Urinary bladder (tissue), 4 donors: ENCODE results near the gene YTHDF1. TPM values are rescaled to one million over a fixed set of nuclear protein-coding genes. Genes with fewer than 3 reads are reported as not detected.

ENCODE experiments used
- DNase-seq: peaks from one replicate; pipeline ENCODE4 v3.0.0-alpha.2; 2015; ENCODE audit errors: extremely low spot score
- H3K27ac ChIP-seq: one replicate; pipeline ENCODE4 v1.5.1; 2013; ENCODE audit warnings: low read depth, mild to moderate bottlenecking, moderate library complexity
- H3K36me3 ChIP-seq: one replicate; pipeline ENCODE4 v1.6.1; 2013; ENCODE audit warnings: mild to moderate bottlenecking, moderate library complexity; ENCODE audit not compliant: insufficient read depth
- H3K4me1 ChIP-seq: one replicate; pipeline ENCODE4 v1.6.1; 2013; ENCODE audit warnings: mild to moderate bottlenecking, moderate library complexity; ENCODE audit not compliant: insufficient read depth
- H3K4me3 ChIP-seq: one replicate; pipeline ENCODE4 v1.5.1; 2013; ENCODE audit warnings: low read depth, low read length
- WGBS: extraction: QIAGEN DNeasy Blood & Tissue Kit; methylation state at CpG from one replicate; pipeline ENCODE4 v1.1.7; 2013; 5-methylcytosine and 5-hydroxymethylcytosine counted together
- polyA plus RNA-seq: library from polyadenylated mRNA; stranded (reverse); fragments of 200-250 nt; gene quantifications from one replicate; pipeline ENCODE4 v1.2.3, GENCODE V29; 2013
- total RNA-seq: library from RNA; depleted of rRNA; stranded (reverse); fragments of >200 nt; gene quantifications from one replicate; pipeline ENCODE4 v1.2.3, GENCODE V29; 2014
- donor health status: healthy with polysubstance abuse.
- donor health status: healthy.

The YTHDF1 gene
- total and polyA plus RNA-seq, 2 donors = 16.7 to 24.0 TPM

GRCh38 chr20:63177134-63177784 lies 38.7 kb downstream of the YTHDF1 start:
- H3K36me3 ChIP-seq = no peaks in the 10 kb centered on the region
- H3K4me3 ChIP-seq = peak overlapping the region; percentile 10
- H3K27ac ChIP-seq = no peak overlapping the region
- 2% methylated on average over 91 of the region's 96 CpGs for WGBS
- H3K4me1 ChIP-seq = peaks cover 7% of the 10 kb centered on the region
- no peak for DNase-seq

- H3K4me3 ChIP-seq = no peak overlapping the region
- peaks cover 7% of the 10 kb centered on the region for H3K4me1 ChIP-seq
- 5% methylated on average over 49 of the region's 49 CpGs for WGBS
Measured at GRCh38 chr20:63176427-63177133, 39.4 kb downstream of the YTHDF1 start.

GRCh38 chr20:63176034-63176426 lies 39.9 kb downstream of the YTHDF1 start:
- H3K36me3 ChIP-seq = no peaks in the 10 kb centered on the region
- no peak overlapping the region for H3K27ac ChIP-seq
- 4% methylated on average over 15 of the region's 15 CpGs for WGBS
- peaks cover 7% of the 10 kb centered on the region for H3K4me1 ChIP-seq
- DNase-seq = no peak
- no peak overlapping the region for H3K4me3 ChIP-seq

More at GRCh38 chr20:63176427-63177133, 39.4 kb downstream of the YTHDF1 start:
- H3K36me3 ChIP-seq = no peaks in the 10 kb centered on the region
- H3K27ac ChIP-seq = no peak overlapping the region
- DNase-seq = no peak

GRCh38 chr20:63175038-63175895 lies 40.7 kb downstream of the YTHDF1 start:
- DNase-seq = no peak
- WGBS = 3% methylated on average over 77 of the region's 77 CpGs

GRCh38 chr20:63174309-63175037 lies 41.5 kb downstream of the YTHDF1 start:
- WGBS = 11% methylated on average over 15 of the region's 16 CpGs
- H3K4me3 ChIP-seq = no peak overlapping the region

More at GRCh38 chr20:63175038-63175895, 40.7 kb downstream of the YTHDF1 start:
- no peak overlapping the region for H3K4me3 ChIP-seq
- H3K4me1 ChIP-seq = peaks cover 7% of the 10 kb centered on the region
- no peak overlapping the region for H3K27ac ChIP-seq
- no peaks in the 10 kb centered on the region for H3K36me3 ChIP-seq

GRCh38 chr20:63173552-63174191 lies 42.3 kb downstream of the YTHDF1 start:
- H3K36me3 ChIP-seq = no peaks in the 10 kb centered on the region
- H3K4me3 ChIP-seq = no peak overlapping the region
- H3K27ac ChIP-seq = no peak overlapping the region
- peaks cover 4% of the 10 kb centered on the region for H3K4me1 ChIP-seq
- WGBS = 34% methylated on average over 22 of the region's 22 CpGs
- no peak for DNase-seq

More at GRCh38 chr20:63174309-63175037, 41.5 kb downstream of the YTHDF1 start:
- H3K36me3 ChIP-seq = no peaks in the 10 kb centered on the region
- H3K27ac ChIP-seq = no peak overlapping the region
- no peak for DNase-seq
- H3K4me1 ChIP-seq = peaks cover 7% of the 10 kb centered on the region

GRCh38 chr20:63172726-63173125 lies 43.2 kb downstream of the YTHDF1 start:
- 43% methylated on average over 8 of the region's 8 CpGs for WGBS
- no peak overlapping the region for H3K4me3 ChIP-seq
- H3K4me1 ChIP-seq = peaks cover 4% of the 10 kb centered on the region
- DNase-seq = no peak
- no peaks in the 10 kb centered on the region for H3K36me3 ChIP-seq
- no peak overlapping the region for H3K27ac ChIP-seq

GRCh38 chr20:63171991-63172390 lies 43.9 kb downstream of the YTHDF1 start:
- Histone ChIP-seq H3K36me3 (no peaks in the 10 kb centered on the region), H3K4me1 (peaks cover 1% of the 10 kb centered on the region), H3K27ac (no peak overlapping the region), H3K4me3 (no peak overlapping the region)
- 80% methylated on average over 5 of the region's 5 CpGs for WGBS
- DNase-seq = no peak

- Histone ChIP-seq H3K4me1 (no peaks in the 10 kb centered on the region), H3K4me3 (no peak overlapping the region), H3K27ac (no peak overlapping the region), H3K36me3 (no peaks in the 10 kb centered on the region)
- DNase-seq = no peak
- 33% methylated on average over 6 of the region's 6 CpGs for WGBS
Measured at GRCh38 chr20:63169681-63170080, 46.2 kb downstream of the YTHDF1 start.

- no peaks in the 10 kb centered on the region for H3K4me1 ChIP-seq
- H3K4me3 ChIP-seq = no peak overlapping the region
- no peak overlapping the region for H3K27ac ChIP-seq
- H3K36me3 ChIP-seq = no peaks in the 10 kb centered on the region
- no peak for DNase-seq
- WGBS = 71% methylated on average over 12 of the region's 12 CpGs
Measured at GRCh38 chr20:63168861-63169260, 47.1 kb downstream of the YTHDF1 start.

GRCh38 chr20:63167918-63168520 lies 47.9 kb downstream of the YTHDF1 start:
- DNase-seq = no peak
- no peaks in the 10 kb centered on the region for H3K36me3 ChIP-seq
- H3K27ac ChIP-seq = no peak overlapping the region
- no peaks in the 10 kb centered on the region for H3K4me1 ChIP-seq
- no peak overlapping the region for H3K4me3 ChIP-seq
- 77% methylated on average over 23 of the region's 23 CpGs for WGBS

GRCh38 chr20:63167026-63167917 lies 48.7 kb downstream of the YTHDF1 start:
- H3K27ac ChIP-seq = no peak overlapping the region
- H3K36me3 ChIP-seq = no peaks in the 10 kb centered on the region
- 50% methylated on average over 24 of the region's 24 CpGs for WGBS
- H3K4me3 ChIP-seq = no peak overlapping the region
- DNase-seq = no peak
- no peaks in the 10 kb centered on the region for H3K4me1 ChIP-seq
